Bronchial epithelial cell (primary cell): ENCODE results near the gene OTUD4. TPM values are rescaled to one million over a fixed set of nuclear protein-coding genes. Genes with fewer than 3 reads are reported as not detected.
"Not testable (repeated sequence)": the region's sequence is repeated elsewhere in the genome, so short reads cannot be mapped to it uniquely, and the experiment has no call there.

Experiments
- DNase-seq: peaks from one replicate; pipeline ENCODE4 v3.0.0-alpha.2; 2010; ENCODE audit warnings: low read depth
- FAIRE-seq: peaks from 2 replicates; lab custom pipeline; 2011; peaks lifted over from hg19 to GRCh38; lab: Jason Lieb, UNC
- H3K27me3 ChIP-seq: 2 replicates; pipeline ENCODE4 v1.5.1; 2011; ENCODE audit warnings: low read length; ENCODE audit not compliant: control insufficient read depth, insufficient read depth
- H3K36me3 ChIP-seq: 2 replicates; pipeline ENCODE4 v1.5.1; 2011; ENCODE audit warnings: low read length; ENCODE audit not compliant: control insufficient read depth, insufficient read depth
- H3K4me3 ChIP-seq: 2 replicates; pipeline ENCODE4 v1.5.1; 2011; ENCODE audit warnings: mild to moderate bottlenecking, low read depth, low read length, control low read depth
- total RNA-seq: library from RNA; depleted of rRNA; stranded (reverse); fragments of >200 nt; gene quantifications from 2 replicates; pipeline ENCODE4 v1.2.1, GENCODE V29; 2014
- TF ChIP-seq, protein P1 (sequence below): IDR thresholded peaks from 2 replicates; pipeline ENCODE4 v1.5.1; 2011; ENCODE audit warnings: mild to moderate bottlenecking, moderate library complexity, low read length, control low read depth, inconsistent platforms; ENCODE audit not compliant: insufficient read depth, severe bottlenecking

OTUD4 gene
- total RNA-seq, 1 donor from 2014 or later: 22.9 TPM

DNA sequence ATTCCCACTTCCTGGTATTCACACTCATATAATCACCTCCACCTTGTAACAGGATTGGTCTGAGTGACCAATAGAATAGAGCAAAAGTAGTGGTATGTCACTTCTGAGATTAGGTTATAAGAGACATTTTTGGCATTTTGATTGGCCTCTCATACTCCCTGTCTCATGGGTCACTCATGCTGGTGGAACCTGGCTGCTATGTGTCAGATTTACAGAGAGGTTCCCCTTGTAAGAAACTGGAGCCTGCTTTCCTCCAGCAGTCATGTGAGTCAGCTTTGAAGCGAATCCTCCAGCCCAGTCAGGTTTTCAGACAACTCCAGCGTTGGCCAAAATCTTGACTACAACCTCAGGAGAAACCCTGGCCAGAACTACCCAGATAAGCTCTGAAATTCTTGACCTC lies 2.6 kb upstream of the OTUD4 start:
- no peak for FAIRE-seq
- TF ChIP-seq, protein P1, sequence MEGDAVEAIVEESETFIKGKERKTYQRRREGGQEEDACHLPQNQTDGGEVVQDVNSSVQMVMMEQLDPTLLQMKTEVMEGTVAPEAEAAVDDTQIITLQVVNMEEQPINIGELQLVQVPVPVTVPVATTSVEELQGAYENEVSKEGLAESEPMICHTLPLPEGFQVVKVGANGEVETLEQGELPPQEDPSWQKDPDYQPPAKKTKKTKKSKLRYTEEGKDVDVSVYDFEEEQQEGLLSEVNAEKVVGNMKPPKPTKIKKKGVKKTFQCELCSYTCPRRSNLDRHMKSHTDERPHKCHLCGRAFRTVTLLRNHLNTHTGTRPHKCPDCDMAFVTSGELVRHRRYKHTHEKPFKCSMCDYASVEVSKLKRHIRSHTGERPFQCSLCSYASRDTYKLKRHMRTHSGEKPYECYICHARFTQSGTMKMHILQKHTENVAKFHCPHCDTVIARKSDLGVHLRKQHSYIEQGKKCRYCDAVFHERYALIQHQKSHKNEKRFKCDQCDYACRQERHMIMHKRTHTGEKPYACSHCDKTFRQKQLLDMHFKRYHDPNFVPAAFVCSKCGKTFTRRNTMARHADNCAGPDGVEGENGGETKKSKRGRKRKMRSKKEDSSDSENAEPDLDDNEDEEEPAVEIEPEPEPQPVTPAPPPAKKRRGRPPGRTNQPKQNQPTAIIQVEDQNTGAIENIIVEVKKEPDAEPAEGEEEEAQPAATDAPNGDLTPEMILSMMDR: no peak
- no peaks in the 10 kb centered on the region for H3K36me3 ChIP-seq
- DNase-seq: peak; percentile 26
- no peaks in the 10 kb centered on the region for H3K27me3 ChIP-seq
- H3K4me3 ChIP-seq: no peak overlapping the region

DNA sequence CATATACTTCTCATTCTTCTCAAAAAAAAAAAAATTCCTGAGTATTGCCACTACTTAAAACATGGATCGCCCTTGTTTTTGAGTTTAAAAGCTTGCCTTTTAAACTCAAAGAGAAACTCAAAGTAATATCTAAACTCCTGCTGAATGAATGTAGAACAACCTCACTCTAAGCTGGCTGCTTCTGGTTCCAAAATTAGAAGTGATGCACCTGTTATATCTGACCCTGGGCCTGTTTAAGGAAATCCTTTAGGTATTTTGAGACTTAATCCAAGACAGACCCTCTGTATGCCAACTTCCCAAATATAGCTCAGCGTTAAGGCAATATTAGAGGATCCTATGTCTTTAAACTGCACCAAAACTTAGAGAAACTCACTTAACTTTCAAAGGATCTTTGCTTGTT lies 1.8 kb upstream of the OTUD4 start:
- TF ChIP-seq, protein P1: no peak

DNA sequence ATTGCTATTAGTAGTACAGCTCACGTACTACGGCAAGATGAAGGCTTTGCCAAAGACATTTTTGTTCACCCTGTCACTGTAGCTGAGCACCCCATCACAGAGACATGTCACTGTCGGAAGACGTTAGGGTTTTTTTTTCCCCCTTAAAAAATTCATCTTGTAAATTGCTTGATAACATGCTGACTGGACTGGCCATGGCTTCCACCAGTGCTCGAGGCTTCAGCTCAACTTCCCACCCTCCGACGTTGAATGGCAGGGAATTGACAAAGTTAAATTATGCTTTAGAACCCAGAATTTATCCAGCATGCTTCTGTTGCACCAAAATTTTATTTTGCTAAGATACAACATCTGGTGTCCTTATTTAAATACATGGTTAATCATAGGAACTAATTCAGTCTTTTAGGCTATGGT lies 707 bp upstream of the OTUD4 start:
- no peaks in the 10 kb centered on the region for H3K27me3 ChIP-seq
- H3K36me3 ChIP-seq: no peaks in the 10 kb centered on the region
- TF ChIP-seq, protein P1: no peak
- H3K4me3 ChIP-seq: peak overlapping the region; percentile 77
- DNase-seq: no peak
- no peak for FAIRE-seq

More for the DNA sequence above, 1.8 kb upstream of the OTUD4 start:
- DNase-seq (no peak), FAIRE-seq (no peak)
- Histone ChIP-seq H3K4me3 (no peak overlapping the region), H3K27me3 (no peaks in the 10 kb centered on the region), H3K36me3 (no peaks in the 10 kb centered on the region)

DNA sequence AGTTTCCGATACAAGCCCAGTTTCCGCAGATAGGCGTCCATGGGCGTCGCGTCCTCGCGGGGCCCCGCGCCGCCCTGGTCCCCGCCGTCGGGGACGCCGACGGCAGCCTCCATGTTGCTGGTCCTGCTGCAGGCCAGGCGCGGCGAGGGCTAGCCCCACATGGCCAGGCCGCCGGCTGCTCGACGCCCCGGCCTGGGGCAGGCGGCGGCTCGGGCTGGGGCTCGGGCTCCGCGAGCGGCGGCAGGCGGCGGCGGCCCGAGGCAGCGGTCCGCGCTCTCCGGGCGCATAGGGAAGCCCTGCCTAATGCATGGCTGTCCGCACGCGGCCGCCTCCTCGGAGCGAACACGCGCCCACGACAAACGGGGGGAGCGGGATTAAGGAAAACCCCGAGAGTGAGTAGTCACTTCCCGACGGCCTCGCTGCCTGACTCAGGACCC lies 510 bp downstream of the OTUD4 start:
- not testable (repeated sequence) for FAIRE-seq, DNase-seq, H3K36me3 ChIP-seq, H3K27me3 ChIP-seq
- H3K4me3 ChIP-seq: peak overlapping the region; percentile 77

DNA sequence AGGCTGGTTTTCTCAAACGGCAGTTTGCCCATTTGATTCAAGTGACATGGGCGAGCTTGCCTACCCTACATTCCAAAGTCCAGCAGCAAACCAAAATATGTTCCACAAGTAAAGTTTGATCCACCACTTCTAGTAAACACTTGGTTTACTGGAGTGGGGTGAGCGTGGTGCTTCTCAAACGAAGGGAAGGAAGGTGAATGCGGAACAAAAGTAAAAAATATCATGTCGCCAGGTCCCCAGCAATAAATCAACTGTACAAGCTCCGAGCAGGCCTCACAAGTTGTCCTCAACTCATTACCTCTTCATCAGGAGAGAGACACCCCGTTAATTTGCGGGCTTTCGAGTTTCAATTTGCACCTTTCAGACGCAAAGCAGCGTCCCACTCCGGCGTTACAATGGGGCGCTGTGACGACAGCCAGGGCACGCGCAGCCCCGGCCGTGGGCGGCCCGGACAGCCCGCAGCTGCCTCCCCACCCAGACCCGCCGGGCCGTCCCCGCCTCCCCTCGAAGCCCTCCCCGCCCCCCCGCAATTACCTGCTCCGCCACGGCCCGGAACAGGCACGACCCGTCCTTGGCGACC lies 1.0 kb downstream of the OTUD4 start:
- FAIRE-seq (no peak), DNase-seq (peak; percentile 48)
- peak overlapping the region; percentile 77 for H3K4me3 ChIP-seq
- TF ChIP-seq, protein P1: no peak
- H3K36me3 ChIP-seq: no peaks in the 10 kb centered on the region
- H3K27me3 ChIP-seq: no peaks in the 10 kb centered on the region

DNA sequence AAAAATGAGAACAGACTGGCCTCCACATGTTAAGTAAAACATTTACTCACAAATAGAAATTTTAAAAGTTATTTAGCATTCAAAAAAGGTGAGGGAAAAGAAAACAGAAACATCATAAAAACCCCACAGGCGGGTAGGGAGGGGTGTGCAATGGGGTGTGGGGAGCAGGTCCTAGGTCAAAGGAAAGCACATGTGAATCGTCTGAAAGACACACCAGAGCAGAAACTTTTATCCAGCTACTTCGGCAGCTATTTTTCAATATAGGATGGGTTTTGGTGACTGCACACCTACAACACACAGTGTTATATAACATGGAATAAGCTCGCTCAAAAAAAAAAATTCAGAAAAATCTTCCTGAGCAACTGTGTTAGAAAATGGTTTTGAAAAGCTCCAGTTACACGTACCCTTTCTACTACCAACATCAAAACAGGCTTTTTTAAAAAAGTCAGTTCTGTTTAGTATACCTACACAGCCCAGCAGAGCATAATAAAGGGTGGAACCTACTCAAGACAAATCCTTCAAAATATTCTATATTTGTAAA lies 1.6 kb downstream of the OTUD4 start:
- TF ChIP-seq, protein P1: no peak

More for the DNA sequence above, 1.6 kb downstream of the OTUD4 start:
- DNase-seq (no peak), FAIRE-seq (no peak)
- Histone ChIP-seq H3K27me3 (no peaks in the 10 kb centered on the region), H3K4me3 (peak overlapping the region; percentile 77), H3K36me3 (peaks cover 3% of the 10 kb centered on the region)
